Activated CD8-positive, alpha-beta memory T cell treated with anti-CD3 and anti-CD28 coated beads, Interleukin-2, amount 50 U/mL, for 24 hours (primary cell): ENCODE data around the gene SP4.

Experiments used
- DNase-seq: peaks from one replicate; pipeline ENCODE4 v3.0.0-alpha.2; 2020; ENCODE audit errors: extremely low read depth

Gene SP4

DNA sequence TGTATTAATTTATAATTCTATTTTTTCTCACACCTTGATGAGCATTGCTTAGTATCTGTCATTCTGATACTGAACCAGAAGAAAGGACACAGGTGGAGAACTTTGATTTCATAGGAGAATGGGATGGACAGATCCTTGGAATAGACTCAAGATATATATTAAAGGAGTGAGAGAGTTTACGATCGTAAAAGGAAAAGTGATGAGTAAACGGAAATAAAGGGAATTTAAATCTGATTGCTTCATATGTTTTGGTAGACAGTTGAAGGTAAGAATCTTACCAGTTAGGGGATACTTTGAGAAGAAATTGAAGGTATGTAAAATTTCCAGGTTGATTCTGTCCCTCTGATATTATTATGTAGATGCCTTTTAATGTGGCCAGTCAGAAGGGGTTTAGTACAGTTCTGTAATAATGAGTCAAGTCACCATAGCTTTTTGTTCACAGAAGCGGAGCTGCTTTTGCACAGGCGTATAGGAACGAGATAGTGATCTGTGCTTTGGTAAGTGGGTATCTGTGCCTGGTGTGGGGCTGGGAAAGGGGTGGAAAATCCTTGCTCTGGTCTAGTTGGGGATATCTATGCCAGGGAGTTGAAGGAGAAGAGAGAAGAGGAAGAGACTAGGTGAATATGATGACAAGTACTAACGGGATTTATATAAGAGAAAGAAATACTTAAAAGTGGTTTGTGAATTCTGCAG is 15.4 kb downstream of the SP4 start:
- DNase-seq, result no peak

DNA sequence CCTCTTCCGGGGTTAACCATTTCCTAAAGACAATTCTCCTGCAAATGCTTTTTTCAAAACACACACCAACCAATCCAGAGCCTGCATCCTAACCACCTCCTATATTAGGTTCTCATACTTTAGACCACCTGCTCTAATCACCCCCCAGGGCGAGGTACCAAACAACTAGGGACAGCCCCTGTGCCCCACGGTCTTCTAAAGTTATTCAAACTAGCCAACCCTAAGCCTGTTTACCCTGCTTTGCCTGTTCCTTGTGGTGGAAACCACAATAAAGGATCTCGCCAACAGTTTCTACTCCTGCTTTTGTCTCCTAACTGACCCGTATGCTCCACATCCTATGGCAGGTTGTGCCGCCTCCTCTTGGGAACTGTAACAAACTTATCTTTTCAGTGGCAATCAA is 21.1 kb downstream of the SP4 start:
- DNase-seq, result no peak

GRCh38 chr7:21450076-21450475 is 22.2 kb downstream of the SP4 start:
- no peak for DNase-seq

DNA sequence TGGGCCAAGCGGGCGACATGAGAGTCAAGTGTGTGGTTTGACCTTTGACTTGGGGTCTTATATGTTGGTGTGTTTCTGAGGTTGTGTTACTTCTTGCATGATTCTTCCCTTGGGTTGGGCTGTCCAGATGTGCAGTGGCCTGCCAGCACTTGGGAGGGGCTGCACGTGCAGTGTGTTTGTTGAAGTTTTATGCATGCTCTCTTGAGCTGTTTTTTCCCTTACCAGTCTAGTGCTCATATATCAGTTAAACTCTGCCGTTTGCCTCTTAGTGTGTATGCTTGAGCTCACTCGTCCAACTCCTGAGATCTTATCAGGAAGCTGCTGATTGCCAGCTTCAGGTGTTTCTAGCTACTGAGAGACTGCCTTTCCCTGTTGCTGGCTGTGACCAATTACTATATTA is 23.1 kb downstream of the SP4 start:
- DNase-seq, result no peak

DNA sequence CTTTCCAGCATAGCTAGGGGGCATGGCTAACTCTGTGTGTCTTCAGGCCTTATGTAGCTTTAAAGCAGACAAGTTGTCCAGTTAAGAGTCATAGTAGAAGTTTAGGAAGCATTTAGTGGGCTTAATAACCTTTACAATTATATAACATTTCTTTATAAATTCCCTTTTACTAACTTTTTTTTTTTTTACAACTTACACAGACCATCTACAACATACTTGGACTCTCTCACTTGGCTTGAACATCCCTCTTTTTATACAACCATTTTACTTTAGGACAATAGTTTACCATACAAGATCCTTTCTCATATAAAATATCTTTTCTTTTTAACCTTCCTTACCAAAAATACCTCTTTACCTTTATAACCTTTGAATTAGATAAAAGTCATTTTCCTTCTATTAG is 26.3 kb downstream of the SP4 start:
- no peak for DNase-seq

DNA sequence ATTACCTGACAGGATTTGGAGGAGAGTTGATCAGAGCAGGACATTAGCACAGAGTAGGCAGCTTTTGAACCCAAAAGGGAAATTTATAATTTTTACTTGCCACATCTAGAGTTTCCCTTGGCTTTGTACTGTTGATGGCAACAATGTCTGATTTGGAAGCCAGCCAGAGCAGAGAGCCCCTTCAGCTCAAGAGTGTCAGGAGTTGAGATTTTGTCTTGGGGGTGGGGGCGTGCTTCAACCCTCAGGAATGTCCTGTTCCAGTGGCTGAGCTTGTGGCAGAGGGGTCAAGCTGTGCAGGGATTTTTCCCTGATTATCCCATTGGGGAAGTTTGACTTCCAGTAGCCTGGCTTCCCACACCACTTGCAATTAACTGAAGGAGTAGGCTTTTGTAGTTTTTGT is 27.0 kb downstream of the SP4 start:
- DNase-seq, result no peak

- DNase-seq, result no peak
Measured at GRCh38 chr7:21461282-21461681, 33.4 kb downstream of the SP4 start.

DNA sequence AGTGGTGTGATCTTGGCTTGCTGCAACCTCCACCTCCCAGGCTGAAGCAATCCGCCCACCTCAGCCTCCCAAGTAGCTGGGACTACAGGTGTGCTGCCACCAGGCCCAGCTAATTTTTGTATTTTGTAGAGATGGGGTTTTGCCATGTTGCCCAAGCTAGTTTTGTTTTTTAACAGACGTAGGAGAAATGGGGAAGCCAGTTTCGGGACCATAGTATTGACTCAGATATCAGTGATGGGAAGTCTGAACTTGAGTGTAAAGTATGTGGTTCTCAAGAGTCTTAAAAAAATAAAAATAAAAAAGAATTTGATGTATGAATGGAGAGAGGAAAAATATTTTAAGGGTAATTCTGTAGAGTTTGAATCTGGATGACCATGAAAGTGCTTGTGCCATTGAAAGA is 34.2 kb downstream of the SP4 start:
- no peak for DNase-seq

GRCh38 chr7:21463524-21463923 is 35.6 kb downstream of the SP4 start:
- DNase-seq, result no peak

DNA sequence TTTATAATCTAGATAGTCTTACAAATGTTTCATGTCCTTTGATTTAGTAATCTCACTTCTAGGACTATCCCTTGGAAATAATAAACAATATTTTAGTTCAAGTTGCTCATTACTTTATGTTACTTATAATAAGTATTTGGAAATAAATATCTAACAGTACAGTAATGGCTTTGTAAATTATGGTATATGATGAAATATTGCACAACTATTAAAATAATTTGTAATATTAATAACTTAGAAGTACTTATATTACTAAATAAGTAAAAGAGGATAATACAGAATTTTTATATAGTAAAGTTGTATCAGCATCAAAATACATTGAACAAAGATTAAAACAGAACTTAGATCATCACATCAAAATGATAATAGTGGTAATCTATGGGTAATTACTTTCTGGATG is 41.1 kb downstream of the SP4 start:
- DNase-seq, result no peak

GRCh38 chr7:21469894-21470293 is 42.0 kb downstream of the SP4 start:
- no peak for DNase-seq

- DNase-seq, result no peak
Measured at GRCh38 chr7:21472029-21472428, 44.1 kb downstream of the SP4 start.

- DNase-seq, result no peak
Measured at GRCh38 chr7:21476429-21476828, 48.5 kb downstream of the SP4 start.

DNA sequence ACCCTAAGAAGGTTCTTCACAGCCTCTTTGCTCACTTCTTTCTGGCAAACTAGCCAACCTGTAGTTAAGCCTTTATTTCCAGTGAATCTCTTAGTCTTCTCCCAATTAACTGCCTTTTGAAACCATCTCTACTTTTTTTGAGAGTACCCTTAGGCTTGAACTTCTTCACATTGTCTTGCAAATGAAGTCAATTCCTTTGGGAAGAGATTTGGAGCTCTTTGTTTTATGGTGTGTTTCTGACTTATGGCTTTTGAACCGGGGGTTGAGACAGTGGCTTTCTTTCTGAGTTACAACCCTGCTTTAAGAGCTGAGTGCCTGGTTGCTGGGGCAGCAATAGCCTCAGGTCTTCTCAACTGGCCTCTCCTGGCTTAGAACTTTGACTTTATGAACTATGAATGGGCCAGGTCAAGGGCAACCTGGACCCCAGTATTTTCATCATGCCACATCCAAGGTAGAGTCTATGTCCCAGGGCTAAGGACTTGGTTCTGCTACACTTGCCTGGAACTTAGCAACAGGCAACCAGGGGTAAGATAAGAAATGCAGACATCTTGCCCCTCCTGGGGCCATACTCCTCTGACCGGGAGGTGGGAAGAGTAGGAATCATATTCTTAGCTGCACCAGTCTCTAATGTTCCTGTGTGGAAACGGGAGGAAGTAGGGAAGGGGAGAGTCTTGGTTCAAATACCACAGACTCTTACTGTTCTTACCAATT is 53.0 kb downstream of the SP4 start:
- no peak for DNase-seq

GRCh38 chr7:21486511-21486910 is 58.6 kb downstream of the SP4 start:
- no peak for DNase-seq

DNA sequence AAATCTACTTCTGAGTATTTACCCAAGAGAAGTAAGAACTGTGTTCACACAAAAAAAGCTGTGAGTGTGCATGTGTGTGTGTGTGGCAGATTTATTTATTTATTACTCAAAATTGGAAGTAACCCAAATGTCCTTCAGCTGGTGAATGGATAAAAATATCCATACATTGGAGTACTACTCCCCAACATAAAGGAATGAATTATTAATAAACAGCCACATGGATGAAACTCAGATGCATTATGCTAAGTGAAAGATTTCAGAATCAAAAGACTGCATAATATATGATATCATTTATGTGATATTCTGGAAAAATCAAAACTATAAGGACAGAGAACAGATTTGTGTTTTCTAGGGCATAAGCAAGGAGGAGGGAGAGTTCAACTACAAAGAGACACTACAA is 67.8 kb downstream of the SP4 start:
- DNase-seq, result no peak

DNA sequence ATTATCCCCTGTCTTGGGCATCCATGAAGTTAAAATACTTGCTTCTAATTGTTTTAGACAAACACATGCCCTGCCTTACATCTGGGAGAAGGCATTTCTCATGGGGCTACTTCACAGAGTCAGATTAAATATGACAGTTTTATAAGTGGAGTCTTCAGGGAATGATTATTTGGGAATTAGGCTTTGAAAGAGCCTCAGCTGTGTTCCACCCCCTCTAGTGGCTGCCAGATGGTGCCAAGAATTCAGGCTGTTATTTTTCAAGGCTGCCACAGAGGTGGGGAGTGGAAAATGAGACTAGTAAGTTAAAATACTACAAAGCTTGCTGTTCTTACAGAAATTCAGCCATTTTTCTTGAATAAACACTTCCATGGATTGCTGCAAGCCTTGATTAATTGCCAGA is 69.2 kb downstream of the SP4 start:
- no peak for DNase-seq

GRCh38 chr7:21500117-21500832 is 72.4 kb downstream of the SP4 start:
- no peak for DNase-seq

DNA sequence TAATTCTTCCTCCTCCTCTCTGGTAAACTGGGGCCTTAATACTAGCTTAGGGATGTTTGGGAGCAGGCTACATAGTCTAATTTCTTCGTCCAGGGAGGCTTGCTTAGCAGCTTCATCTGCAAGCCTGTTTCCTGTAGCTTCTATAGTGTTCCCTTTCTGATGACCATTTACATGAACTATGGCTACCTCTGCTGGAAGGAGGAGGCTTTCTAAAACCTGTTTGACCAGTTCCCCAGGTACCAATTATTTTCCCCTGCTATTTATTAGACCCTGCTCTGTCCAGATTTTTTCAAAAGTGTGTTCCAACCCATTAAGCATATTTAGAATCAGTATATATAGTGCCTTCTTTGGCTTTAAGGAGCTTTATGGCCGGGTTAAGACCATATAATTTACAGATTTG is 76.1 kb downstream of the SP4 start:
- DNase-seq, result no peak

DNA sequence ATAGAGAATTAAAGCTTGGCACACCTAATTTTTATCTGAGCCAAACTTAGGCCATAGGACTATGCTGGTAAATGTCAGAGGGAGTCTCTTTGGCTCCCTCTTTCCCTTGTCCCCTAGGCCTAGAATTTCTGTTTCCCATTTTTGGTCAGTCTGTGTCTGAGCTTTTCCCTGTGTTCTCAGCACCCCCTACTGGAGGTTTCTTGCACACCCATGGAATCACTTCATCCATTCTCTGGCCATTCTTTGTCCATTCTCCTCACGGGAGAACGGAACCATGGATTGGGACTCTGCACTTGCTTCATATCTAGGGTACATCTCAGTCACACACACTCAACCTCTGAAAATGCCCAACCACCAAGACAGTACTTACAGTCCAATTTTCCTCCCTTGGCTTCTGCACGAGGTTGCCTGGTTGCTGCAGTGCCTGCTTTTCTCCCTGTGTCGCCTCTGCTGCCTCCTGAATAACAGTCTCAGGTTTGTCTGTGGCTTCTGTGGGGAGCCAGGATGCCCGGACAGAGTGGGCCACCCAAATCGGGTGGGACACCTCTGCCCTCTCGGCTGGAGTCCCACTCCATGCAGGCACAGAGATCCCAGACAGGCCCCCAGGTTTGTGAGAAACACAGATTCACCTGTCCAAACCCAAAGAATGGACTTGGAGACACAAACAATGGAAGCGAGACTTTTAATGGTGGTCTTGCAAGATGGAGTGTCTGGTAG is 79.9 kb downstream of the SP4 start:
- no peak for DNase-seq

- DNase-seq, result no peak
Measured at GRCh38 chr7:21508538-21508937, 80.7 kb downstream of the SP4 start.

DNA sequence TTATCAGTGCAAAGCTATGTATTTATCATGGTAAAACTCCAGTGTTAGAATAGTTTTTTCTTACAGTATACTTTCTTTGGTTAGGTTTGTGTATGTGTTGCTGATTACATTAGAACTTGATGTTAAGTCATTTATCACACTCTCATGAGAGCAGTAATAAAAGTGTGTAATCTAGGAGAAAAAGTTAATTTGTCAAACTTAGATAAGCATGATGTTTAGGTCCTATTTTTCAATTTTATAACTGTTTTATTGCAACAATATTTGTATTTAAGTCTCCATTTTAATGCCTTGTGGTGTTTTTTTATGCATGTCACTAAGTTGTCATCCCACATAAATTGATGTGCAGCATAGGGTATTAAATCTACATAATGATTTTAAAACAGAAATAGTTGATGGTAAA is 86.2 kb downstream of the SP4 start:
- no peak for DNase-seq

DNA sequence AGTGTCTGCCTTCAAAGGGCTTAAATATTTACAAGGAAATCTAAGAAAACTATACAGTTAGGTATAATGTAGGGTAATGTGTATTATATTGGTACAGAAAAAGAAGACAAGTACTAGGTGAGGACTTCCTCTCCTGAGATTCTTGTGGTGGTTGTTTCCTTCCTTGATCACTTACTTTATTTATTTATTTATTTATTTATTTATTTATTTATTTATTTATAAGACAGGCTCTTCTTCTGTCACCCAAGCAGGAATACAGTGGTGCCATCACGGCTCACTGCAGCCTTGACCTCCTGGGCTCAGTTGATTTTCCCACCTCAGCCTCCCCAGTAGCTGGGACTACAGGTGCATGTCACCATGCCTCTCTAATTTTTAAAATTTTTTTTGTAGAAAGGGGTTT is 96.8 kb downstream of the SP4 start:
- DNase-seq, result no peak
